ENCODE results near the gene WHRN.

Gene WHRN

GRCh38 chr9:114394523-114395333, 110.5 kb downstream of the WHRN start:
- no peak for DNase-seq

DNA sequence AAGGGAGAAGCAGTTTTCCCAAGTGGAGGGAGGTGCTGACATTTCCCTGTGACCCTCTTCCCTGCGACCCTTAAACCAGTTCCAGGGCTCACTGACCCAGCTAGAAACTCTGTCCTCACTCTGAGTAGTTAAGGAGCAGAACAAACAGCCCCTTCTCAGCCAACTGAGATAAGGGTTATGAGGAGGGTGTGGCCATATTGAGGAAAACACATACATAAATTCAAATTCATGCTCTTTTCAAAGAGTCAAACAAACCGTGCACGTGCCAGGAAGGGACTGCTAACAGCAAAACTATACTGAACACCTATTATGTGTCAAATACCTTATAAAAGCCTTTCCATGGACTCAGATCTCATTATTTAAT, 112.5 kb downstream of the WHRN start:
- DNase-seq = no peak

DNA sequence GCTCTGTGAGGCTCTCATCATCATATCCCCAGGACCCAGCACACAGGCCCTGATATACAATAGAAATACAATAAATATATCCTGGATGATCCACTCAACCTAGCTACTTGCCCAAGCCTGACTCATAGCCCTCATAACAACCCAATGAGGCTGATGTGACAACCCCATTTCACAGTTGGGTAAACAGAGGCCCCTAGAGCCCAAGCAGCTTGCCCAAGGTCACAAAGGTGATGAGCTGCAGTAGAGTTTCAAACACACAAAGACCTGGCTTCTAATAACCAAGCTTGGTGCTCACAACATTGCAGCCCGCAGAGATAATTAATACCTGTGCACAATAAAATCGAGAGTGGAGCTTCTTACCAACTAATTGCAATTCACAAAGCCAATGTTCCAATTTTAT, 114.3 kb downstream of the WHRN start:
- DNase-seq = no peak

GRCh38 chr9:114389612-114390368, 115.5 kb downstream of the WHRN start:
- no peak for DNase-seq

DNA sequence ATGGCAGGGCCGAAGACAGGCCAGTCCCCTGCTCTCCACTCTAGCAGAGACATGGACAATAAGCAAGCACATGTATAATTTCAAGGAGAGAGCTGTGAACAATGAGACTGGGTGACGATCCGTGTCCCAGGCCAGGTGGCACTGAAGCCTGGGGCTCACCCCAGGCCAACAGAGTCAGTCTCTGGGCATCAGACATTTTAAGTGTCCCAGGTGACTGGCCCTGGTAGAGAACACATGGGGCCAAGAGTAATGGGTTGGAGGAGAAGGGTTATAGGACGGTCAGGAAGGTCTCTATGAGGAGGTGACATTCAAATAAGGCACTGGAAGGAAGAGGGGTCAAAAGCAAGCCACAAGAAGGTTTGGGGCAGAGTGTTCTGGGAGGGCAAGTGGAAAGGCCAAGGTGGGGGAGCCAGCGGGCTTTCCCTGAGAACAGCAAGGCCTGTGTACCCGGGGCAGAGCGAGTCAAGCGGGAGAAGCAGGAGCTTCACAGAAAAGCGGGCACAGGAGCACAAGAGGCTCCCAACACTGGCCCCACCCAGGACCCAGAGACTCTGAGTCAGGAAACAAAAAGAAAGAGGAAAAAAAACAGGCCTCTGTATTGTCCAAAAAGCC, 116.4 kb downstream of the WHRN start:
- DNase-seq = no peak

- no peak for DNase-seq
These were observed 117.0 kb downstream of the WHRN start for GRCh38 chr9:114388357-114388682.

- DNase-seq = no peak
These were observed 117.5 kb downstream of the WHRN start, which contains the start of gene AKNA for GRCh38 chr9:114387680-114388356. Gene AKNA, minus strand, starts transcription at chr9:114387982. Its CDS starts 6,649 bp downstream, at chr9:114381333.

GRCh38 chr9:114386886-114387679, 118.2 kb downstream of the WHRN start:
- DNase-seq = no peak

- DNase-seq = no peak
These were observed 118.8 kb downstream of the WHRN start for GRCh38 chr9:114386361-114386885.

GRCh38 chr9:114385397-114386181, 119.7 kb downstream of the WHRN start:
- DNase-seq = no peak

DNA sequence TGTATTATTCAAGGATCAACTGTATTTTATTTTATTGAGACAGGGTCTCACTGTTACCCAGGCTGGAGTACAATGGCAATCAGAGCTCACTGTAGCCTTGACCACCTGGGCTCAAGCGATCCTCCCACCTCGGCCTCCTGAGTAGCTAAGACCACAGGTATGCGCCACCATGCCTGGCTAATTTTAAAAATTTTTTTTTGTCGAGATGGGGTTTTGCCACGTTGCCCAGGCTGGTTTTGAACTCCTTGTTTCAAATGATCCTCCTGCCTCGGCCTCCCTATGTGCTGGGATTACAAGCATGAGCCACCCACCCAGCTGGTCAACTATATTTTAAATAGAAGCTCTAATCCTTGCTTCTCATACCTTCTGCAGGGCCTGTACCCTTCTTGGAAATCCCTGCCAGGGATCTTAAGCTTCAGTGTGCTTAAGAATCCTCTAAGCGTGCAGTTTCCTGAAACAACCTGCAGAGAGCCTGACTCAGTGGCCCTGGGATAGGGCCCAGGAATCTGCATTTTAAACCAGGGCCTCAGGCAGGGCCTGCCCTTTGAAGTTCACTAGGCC, 120.4 kb downstream of the WHRN start:
- DNase-seq = no peak

DNA sequence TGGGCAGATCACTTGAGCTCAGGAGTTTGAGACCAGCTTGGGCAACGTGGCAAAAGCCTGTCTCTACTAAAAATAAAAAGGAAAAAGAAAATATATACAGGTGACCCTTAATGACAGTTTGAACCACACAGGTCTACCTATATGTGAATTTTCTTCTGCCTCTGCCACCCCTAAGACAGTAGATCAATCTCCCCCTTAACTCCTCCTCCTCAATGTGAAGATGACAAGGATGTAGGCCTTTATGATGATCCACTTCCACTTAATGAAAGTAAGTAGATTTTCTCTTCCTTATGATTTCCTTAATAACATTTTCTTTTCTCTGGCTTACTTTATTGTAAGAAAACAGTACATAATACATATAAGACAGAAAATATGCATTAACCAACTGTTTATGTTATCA, 120.9 kb downstream of the WHRN start:
- DNase-seq = no peak

DNA sequence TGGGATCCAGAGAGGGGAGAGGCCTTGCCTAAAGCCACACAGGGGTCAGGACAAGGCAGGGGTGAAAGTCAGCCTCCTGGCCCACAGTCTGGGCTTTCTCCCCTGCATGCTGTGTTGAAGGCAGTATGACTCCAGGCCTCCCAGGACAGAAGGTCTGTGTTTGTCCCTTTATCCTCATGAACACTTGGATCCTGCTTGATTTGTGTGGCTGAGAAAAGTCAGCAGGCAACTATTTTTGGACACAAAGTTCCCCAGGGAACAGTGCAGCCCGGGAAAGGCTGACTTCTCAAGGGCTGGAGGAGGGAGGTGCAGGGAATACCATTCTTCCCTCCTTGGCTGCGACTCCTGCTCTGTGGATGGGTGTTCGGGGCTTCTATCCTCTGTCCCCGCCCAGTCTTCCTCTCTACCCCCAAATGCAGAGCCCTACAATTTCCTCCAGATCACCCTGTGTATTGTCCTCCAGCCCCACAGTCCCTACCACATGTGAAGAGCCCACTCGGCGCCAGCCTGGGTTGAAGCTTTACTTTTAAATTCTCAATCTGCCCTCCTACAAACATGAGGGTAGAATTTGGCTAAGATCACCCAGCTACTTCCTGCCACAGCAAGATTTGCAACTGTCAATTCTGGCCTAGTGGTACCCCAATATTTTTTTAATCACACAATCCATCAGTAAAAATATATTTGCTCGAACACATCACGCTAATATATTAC, 121.6 kb downstream of the WHRN start:
- no peak for DNase-seq

GRCh38 chr9:114382699-114383520, 122.4 kb downstream of the WHRN start:
- DNase-seq = no peak

- DNase-seq = no peak
These were observed 126.4 kb downstream of the WHRN start for GRCh38 chr9:114378883-114379282.

DNA sequence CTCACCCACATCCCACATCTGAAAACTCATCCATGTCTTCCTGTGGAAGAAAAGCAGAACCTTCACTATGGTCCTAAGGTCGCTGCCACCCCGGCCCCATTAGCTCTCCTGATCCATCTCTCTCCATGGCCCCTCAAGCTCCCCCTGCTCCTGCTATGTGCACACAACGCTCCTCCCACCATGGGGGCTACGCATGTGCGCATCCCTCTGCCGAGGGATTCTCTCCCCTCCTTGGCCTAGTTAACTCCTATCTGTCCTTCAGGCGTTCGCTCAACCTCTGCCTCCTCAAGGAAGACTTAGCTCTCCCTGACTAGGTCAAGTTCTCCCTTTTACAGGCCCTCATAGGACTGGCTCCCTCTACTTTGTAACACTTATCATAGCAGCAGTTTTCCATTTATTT, 127.3 kb downstream of the WHRN start:
- DNase-seq = no peak

DNA sequence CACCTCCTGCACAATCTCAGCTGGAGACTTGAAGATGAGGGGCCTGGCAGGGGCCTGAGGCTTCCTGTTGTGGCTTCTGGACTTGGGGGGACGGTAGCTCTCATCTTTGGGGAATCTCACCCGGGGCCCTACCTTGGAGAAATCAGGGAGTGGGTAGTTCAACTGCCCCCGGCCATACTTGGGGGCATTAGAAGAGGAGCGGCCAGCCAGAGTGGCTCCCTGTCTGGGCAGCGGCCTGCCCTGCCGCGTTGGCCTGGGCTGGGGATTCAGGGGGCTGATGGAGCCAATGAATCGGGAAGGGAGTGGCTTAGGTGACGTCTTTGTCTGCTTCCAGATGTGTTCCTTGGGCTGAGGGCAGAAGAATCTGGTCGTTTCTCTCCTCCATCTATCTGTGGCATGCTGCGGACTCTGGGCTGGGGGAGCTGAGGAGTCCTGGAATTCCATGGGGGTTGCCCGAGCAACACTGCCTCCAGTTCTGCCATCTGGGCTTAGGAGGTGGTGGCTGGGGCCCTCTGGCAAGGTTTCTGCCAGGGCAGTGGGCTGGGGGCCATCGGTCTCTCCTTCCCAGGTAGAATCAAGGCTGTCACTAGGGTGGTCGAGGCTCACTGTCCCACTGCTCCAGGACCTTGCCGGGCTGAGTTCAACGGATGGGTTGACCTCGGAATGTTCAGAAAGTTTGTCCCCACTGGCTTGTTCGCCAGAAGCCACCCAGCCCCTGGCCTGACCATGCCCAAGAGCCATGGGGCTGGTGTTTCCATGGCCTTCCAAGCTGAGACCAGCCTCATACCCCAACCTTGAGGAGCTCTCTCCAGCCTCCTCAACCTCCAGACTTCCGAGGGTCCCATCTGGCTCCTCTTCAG, 128.5 kb downstream of the WHRN start:
- DNase-seq = no peak

GRCh38 chr9:114375386-114376175, 129.7 kb downstream of the WHRN start:
- DNase-seq = no peak
